Astrocyte of the cerebellum (primary cell): ENCODE measurements around the gene NDUFAF2.

ENCODE experiments used
- DNase-seq: peaks from one replicate; pipeline ENCODE4 v3.0.0-alpha.2; 2011; ENCODE audit warnings: low read depth
- H3K4me3 ChIP-seq: 2 replicates; pipeline ENCODE4 v1.5.1; 2011; ENCODE audit warnings: mild to moderate bottlenecking, low read depth, low read length, moderate library complexity
- in situ Hi-C: cut with HindIII; loops from 2 replicates; pipeline ENCODE4 v1.10.0; 2017; ENCODE audit warnings: low sequenced_read_pairs
- TF ChIP-seq, protein P1 (sequence below): IDR thresholded peaks from 2 replicates; pipeline ENCODE4 v1.5.1; 2012; ENCODE audit warnings: low read length, low read depth, moderate library complexity, mild to moderate bottlenecking; ENCODE audit errors: missing control alignments

NDUFAF2 gene, protein sequence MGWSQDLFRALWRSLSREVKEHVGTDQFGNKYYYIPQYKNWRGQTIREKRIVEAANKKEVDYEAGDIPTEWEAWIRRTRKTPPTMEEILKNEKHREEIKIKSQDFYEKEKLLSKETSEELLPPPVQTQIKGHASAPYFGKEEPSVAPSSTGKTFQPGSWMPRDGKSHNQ

DNA sequence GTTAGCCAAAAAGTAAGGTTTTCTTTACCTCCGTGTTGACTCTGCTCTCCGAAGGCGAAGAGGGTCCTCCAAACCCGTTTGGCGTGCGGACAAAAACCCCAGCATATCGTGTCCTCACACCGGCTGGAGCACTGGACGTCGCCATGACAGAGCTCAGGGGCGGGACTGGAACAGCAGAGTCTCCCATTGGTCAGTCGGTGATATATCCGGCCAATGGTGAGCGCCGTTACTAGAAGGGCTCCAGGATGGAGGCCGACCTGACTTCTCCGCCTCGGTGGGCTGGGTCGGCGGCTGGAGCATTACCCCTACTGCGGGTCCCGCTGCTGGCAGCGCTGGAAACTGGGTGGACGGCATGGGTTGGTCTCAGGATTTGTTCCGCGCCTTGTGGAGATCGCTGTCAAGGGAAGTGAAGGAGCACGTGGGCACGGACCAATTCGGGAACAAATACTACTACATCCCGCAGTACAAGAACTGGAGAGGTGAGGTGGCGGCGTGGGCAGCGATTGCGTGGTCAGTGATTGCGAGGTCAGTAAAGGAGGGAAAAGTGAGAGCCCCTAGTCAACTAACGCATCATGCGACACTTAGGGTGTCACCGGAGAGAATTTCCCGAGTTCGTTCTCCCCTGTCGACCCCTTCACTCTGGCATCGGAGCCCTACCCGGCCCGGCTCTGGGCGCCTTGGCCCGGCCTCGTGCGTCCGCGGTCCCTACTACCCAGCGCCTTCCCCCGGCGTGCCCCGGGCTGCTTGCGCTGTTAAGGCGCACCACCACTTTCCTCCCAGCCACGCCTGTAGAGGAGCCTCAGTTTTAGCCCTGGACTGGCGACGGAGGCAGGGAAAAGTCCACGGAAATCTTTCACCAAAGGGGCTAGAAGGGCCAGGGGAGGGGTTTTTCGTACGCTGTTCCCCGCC lies at the start of gene NDUFAF2, which contains the start of gene ERCC8:
NDUFAF2 (plus strand) TSS at position 302 of the 909 bp plus-strand sequence; CDS start at position 353, 51 bp downstream.
ERCC8 (minus strand) TSS at position 167 of the 909 bp plus-strand sequence; CDS start at position 105, 62 bp downstream.
- in situ Hi-C loops = no loop called here
- TF ChIP-seq, protein P1, sequence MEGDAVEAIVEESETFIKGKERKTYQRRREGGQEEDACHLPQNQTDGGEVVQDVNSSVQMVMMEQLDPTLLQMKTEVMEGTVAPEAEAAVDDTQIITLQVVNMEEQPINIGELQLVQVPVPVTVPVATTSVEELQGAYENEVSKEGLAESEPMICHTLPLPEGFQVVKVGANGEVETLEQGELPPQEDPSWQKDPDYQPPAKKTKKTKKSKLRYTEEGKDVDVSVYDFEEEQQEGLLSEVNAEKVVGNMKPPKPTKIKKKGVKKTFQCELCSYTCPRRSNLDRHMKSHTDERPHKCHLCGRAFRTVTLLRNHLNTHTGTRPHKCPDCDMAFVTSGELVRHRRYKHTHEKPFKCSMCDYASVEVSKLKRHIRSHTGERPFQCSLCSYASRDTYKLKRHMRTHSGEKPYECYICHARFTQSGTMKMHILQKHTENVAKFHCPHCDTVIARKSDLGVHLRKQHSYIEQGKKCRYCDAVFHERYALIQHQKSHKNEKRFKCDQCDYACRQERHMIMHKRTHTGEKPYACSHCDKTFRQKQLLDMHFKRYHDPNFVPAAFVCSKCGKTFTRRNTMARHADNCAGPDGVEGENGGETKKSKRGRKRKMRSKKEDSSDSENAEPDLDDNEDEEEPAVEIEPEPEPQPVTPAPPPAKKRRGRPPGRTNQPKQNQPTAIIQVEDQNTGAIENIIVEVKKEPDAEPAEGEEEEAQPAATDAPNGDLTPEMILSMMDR = no peak
- peak; percentile 80 for DNase-seq
- peak within 1 kb of the TSS; percentile 87 for H3K4me3 ChIP-seq

DNA sequence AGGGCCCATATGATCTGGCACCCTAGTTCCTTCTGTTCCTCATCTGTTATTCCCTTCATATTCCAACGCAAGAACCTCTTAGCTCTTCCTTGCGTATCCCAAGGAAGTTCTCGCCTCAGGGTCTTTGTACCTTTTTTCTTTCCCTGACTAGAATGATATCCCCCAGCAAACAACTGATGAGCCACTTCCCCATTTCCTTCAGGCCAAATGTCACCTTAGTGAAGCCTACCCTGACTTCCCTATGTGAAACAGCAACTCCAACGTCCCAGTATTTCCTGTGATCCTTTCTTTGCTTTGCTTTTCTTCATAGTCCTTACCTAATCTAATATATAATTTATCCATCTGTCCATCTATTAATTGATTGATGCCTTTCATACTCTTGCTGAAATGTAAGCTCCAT lies 48.0 kb upstream of the NDUFAF2 start:
- no peak for DNase-seq
- H3K4me3 ChIP-seq = no peak overlapping the region
- in situ Hi-C loops = no loop called here
- TF ChIP-seq, protein P1 = no peak

DNA sequence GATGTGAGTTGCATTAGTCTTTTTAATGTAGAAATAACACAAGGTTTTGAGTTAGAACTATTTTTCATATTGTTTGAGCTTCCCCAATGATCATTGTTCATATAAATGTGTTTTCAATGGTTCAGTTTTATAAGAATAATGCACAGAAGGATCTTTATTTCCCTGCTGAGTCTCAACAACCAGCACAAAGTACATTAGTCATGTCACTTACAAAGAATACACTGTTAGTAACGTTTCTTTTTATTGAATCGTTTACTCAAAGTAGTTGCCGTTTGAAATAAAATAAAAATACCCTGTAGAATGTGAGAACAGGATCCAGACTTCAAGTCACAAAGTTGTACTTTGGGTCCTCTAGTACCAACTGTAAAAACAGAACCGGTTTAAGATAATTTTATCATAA lies 41.6 kb upstream of the NDUFAF2 start:
- DNase-seq = no peak
- in situ Hi-C loops = no loop called here
- no peak overlapping the region for H3K4me3 ChIP-seq
- TF ChIP-seq, protein P1 = no peak

DNA sequence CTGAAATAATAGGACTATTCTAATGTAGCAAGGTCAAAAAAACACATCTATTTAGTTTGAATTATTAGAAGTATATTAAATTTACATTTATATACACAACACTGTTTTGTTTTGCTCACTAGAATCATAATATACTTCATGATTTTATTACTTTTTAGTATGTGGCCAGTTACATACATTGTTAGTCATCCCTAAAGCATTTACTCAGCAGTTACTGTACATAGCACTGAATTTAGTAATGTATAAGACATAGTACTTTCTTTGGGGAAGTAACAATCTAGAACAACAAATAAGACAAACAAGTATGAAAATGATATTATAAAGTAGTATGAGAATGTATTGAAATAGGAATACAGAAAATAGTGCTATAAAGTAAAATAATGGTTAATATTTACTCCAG lies 28.4 kb upstream of the NDUFAF2 start:
- no peak for DNase-seq
- TF ChIP-seq, protein P1 = no peak
- in situ Hi-C loops = no loop called here
- H3K4me3 ChIP-seq = no peak overlapping the region

DNA sequence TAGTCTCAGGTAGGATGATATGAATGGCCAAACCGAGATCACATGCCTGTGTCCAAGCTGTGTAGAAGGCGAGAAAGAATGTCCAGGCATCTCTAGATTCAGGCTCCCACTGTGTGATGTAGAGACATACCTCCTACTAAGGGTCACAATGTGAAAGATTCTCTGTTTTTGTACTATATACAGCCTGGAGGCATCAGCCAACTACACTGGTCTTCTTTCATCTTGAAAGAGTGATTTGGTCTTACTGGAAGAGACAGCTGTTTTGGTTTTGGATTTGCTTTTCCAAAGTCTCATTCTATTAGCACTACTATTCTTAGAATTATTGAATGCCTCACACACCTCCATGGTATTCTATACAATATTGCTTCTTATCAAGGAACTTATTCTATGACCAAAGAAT lies 26.5 kb upstream of the NDUFAF2 start:
- in situ Hi-C loops = no loop called here
- no peak for DNase-seq
- TF ChIP-seq, protein P1 = no peak
- H3K4me3 ChIP-seq = no peak overlapping the region

DNA sequence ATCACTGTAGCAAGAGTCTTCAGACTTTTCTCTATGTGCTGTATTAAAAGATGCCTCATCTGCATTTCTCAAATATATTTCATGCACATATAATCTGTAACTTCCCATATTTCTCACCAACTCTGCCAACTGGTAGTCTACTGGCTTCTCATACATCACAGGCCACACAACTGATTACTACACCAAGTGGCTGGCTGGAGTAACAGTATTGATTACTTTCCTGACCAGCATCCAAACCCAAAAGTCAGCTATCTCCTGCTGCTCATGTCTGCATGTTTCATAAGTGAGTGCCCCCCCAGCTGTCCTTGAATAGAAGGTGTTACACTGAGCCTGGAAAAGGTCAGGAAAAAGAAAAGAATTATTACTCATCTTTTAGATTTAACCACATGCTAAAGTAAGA lies 17.6 kb upstream of the NDUFAF2 start:
- in situ Hi-C loops = no loop called here
- DNase-seq = no peak
- no peak overlapping the region for H3K4me3 ChIP-seq
- TF ChIP-seq, protein P1 = no peak
